OCI-LY7 (cell line): ENCODE results near the gene SLC9A9.

ENCODE experiments used
- CTCF ChIP-seq: fragments of 200-600 bp; sonication (generic); conservative IDR thresholded peaks from 2 replicates; pipeline ENCODE4 v1.5.1; 2014; ENCODE audit warnings: mild to moderate bottlenecking, antibody characterized with exemption, low read length, moderate library complexity, mixed read lengths
- EZH2phosphoT487 ChIP-seq: fragments of 200-600 bp; sonication (generic); IDR thresholded peaks from 2 replicates; pipeline ENCODE4 v1.6.1; 2018; ENCODE audit warnings: low read depth, borderline replicate concordance, mild to moderate bottlenecking, mixed run types, antibody characterized with exemption, low read length, moderate library complexity, mixed read lengths

- TF ChIP-seq CTCF, result no peak
- TF ChIP-seq EZH2phosphoT487, result no peak
Measured at GRCh38 chr3:143507735-143508580, 340.3 kb downstream of the SLC9A9 start.
